Thyroid gland (tissue), 4 donors: Measurements from ENCODE around the gene LINC01488.

Source experiments
- CTCF ChIP-seq, 6 experiments: fragments of 200-600 bp in 3 of 6; fragments of 450-650 bp in 3 of 6; sonication (generic) in 3 of 6; IDR thresholded peaks; one replicate each; pipeline ENCODE4 v1.5.1; 2016 to 2019; ENCODE audit warnings: antibody characterized with exemption in 6 of 6, mild to moderate bottlenecking in 2 of 6, inconsistent platforms in 1 of 6, moderate library complexity in 1 of 6
- POLR2A ChIP-seq, 2 donors: fragments of 450-650 bp; IDR thresholded peaks; one replicate each; pipeline ENCODE4 v1.6.1; 2017; ENCODE audit warnings: antibody characterized with exemption in 2 of 2, mild to moderate bottlenecking in 2 of 2, moderate library complexity in 1 of 2

- TF ChIP-seq POLR2A (IDR thresholded peaks at IDR 0.05) (no peak), CTCF (IDR thresholded peaks at IDR 0.05) (no peak)
These were observed 32.8 kb upstream of the LINC01488 start for GRCh38 chr11:69448471-69449284.
